K562 (cell line): ENCODE measurements around the gene SLC9B2. TPM values are rescaled to one million over a fixed set of nuclear protein-coding genes. Genes with fewer than 3 reads are reported as not detected.
A peak's percentile ranks its signal among the peaks of the same experiment; 100 is the strongest.

Source experiments
- ELF1 ChIP-seq: fragments of 200-800 bp; sonication (Bioruptor generic); IDR thresholded peaks from 2 replicates; pipeline ENCODE4 v1.6.1; 2016; ENCODE audit warnings: missing genetic modification characterization, missing compliant biosample characterization
- ETS2 ChIP-seq: IDR thresholded peaks from 2 replicates; pipeline ENCODE4 v1.6.1; 2016; ENCODE audit warnings: borderline replicate concordance, missing genetic modification characterization, mild to moderate bottlenecking, moderate library complexity, missing compliant biosample characterization; ENCODE audit not compliant: poor library complexity, severe bottlenecking
- FOXA3 ChIP-seq, 2 experiments: fragments of 450-650 bp in 1 of 2; sonication (generic) in 1 of 2; formaldehyde crosslinking; IDR thresholded peaks in 1 of 2; conservative IDR thresholded peaks in 1 of 2; 2 replicates each; pipeline versions ENCODE4 v1.4.0 to v1.8.0; 2020 to 2022; ENCODE audit warnings: mild to moderate bottlenecking in 2 of 2, missing genetic modification reagents in 1 of 2
- FUS ChIP-seq: fragments of 200-400 bp; formaldehyde crosslinking; optimal IDR thresholded peaks from 2 replicates; pipeline ENCODE3; 2017; ENCODE audit warnings: low read depth, low read length
- KAT7 ChIP-seq: sonication (generic); formaldehyde crosslinking; IDR thresholded peaks from 2 replicates; pipeline ENCODE4 v1.8.0; 2022; ENCODE audit warnings: missing genetic modification reagents, mild to moderate bottlenecking, borderline replicate concordance
- MXI1 ChIP-seq: IDR thresholded peaks from 2 replicates; pipeline ENCODE4 v1.6.1; 2011; ENCODE audit warnings: low read depth, mild to moderate bottlenecking, improper control_type of control experiment, low read length
- NCOR1 ChIP-seq: fragments of 450-650 bp; IDR thresholded peaks from 2 replicates; pipeline ENCODE4 v1.6.1; 2016; ENCODE audit warnings: mild to moderate bottlenecking, moderate library complexity
- NR4A1 ChIP-seq, 2 experiments: fragments of 250-450 bp in 1 of 2; fragments of 450-650 bp in 1 of 2; sonication (Bioruptor Pico) in 1 of 2; IDR thresholded peaks; 2 replicates each; pipeline versions ENCODE4 v1.4.0 to v1.6.1; 2016 to 2020; ENCODE audit warnings: mild to moderate bottlenecking in 2 of 2, missing compliant biosample characterization in 1 of 2, missing genetic modification characterization in 1 of 2, moderate library complexity in 1 of 2
- RAD21 ChIP-seq, 2 experiments: fragments of 250-450 bp in 1 of 2; fragments of 450-650 bp in 1 of 2; sonication (Bioruptor Pico) in 1 of 2; formaldehyde crosslinking in 1 of 2; IDR thresholded peaks in 1 of 2; conservative IDR thresholded peaks in 1 of 2; 2 replicates each; pipeline versions ENCODE4 v1.4.0 to v1.8.0; 2020 to 2022; ENCODE audit warnings: mild to moderate bottlenecking in 2 of 2, moderate library complexity in 1 of 2
- RFX7 ChIP-seq: fragments of 250-450 bp; sonication (Bioruptor Pico); IDR thresholded peaks from 2 replicates; pipeline ENCODE4 v1.5.1; 2021; ENCODE audit warnings: mild to moderate bottlenecking
- SMAD4 ChIP-seq: fragments of 250-450 bp; sonication (Bioruptor Pico); conservative IDR thresholded peaks from 2 replicates; pipeline ENCODE4 v1.8.0; 2021; ENCODE audit warnings: inconsistent platforms, mild to moderate bottlenecking, moderate library complexity
- TEAD2 ChIP-seq: fragments of 450-650 bp; IDR thresholded peaks from 2 replicates; pipeline ENCODE4 v1.6.1; 2016; ENCODE audit warnings: missing genetic modification characterization, control low read depth, missing compliant biosample characterization
- THRAP3 ChIP-seq: fragments of 450-650 bp; IDR thresholded peaks from 2 replicates; pipeline ENCODE4 v1.6.1; 2016; ENCODE audit warnings: mild to moderate bottlenecking, inconsistent platforms, borderline replicate concordance
- TSC22D4 ChIP-seq: fragments of 450-650 bp; IDR thresholded peaks from 2 replicates; pipeline ENCODE4 v1.6.1; 2016; ENCODE audit warnings: missing genetic modification characterization, missing biosample characterization, control low read depth
- USF1 ChIP-seq: sonication (generic); formaldehyde crosslinking; IDR thresholded peaks from 2 replicates; pipeline ENCODE4 v1.9.0; 2022; ENCODE audit warnings: mild to moderate bottlenecking, missing genetic modification reagents
- ZBTB49 ChIP-seq: sonication (generic); formaldehyde crosslinking; IDR thresholded peaks from 2 replicates; pipeline ENCODE4 v1.8.0; 2022; ENCODE audit warnings: missing genetic modification reagents, mild to moderate bottlenecking, borderline replicate concordance
- ZNF3 ChIP-seq: fragments of 250-450 bp; sonication (Bioruptor Pico); IDR thresholded peaks from 2 replicates; pipeline ENCODE4 v1.5.0; 2021; ENCODE audit warnings: mild to moderate bottlenecking, moderate library complexity
- ZNF586 ChIP-seq: fragments of 450-650 bp; formaldehyde crosslinking; conservative IDR thresholded peaks from 2 replicates; pipeline ENCODE4 v1.4.0; 2020; ENCODE audit warnings: mild to moderate bottlenecking, moderate library complexity
- polyA plus RNA-seq, 8 experiments: library from polyadenylated mRNA; depleted of rRNA in 4 of 8; stranded (reverse) in 5 of 8; unstranded in 3 of 8; fragments of >200 nt; fragmentation: Nextera tagmentation in 2 of 8; fragmentation: Illumina TruSeq in 1 of 8; extraction: Ambion mirVana in 2 of 8; extraction: Trizol in 1 of 8; gene quantifications; 2 replicates each; pipeline versions ENCODE4 v1.2.1 to v1.2.3, GENCODE V29; 2011 to 2014; ENCODE audit warnings: inconsistent platforms in 1 of 8, missing spikeins in 1 of 8
- total RNA-seq, 7 experiments: library from RNA; depleted of rRNA in 6 of 7; stranded (reverse); fragments of >200 nt in 6 of 7; fragmentation: Illumina TruSeq in 2 of 7; extraction: Trizol in 2 of 7; gene quantifications; 2 replicates each; pipeline versions ENCODE4 v1.2.1 to v1.2.3, GENCODE V29; 2011 to 2021; ENCODE audit warnings: low replicate concordance in 1 of 7
- TF ChIP-seq, protein P1 (sequence below): fragments of 250-450 bp; sonication (Bioruptor Pico); IDR thresholded peaks from 2 replicates; pipeline ENCODE4 v1.8.0; 2022; ENCODE audit warnings: moderate library complexity, mild to moderate bottlenecking, inconsistent platforms
- TF ChIP-seq, protein P2 (sequence below): fragments of 450-650 bp; IDR thresholded peaks from one replicate; pipeline ENCODE4 v1.6.1; 2018; ENCODE audit warnings: mild to moderate bottlenecking, moderate library complexity; ENCODE audit not compliant: partially characterized antibody

SLC9B2 gene
- total and polyA plus RNA-seq, 9 of the 15 experiments (the other 6 are each of a cell fraction or from before 2014, with no cell fraction given), result 6.6 to 14.6 (median 11.4) TPM

DNA sequence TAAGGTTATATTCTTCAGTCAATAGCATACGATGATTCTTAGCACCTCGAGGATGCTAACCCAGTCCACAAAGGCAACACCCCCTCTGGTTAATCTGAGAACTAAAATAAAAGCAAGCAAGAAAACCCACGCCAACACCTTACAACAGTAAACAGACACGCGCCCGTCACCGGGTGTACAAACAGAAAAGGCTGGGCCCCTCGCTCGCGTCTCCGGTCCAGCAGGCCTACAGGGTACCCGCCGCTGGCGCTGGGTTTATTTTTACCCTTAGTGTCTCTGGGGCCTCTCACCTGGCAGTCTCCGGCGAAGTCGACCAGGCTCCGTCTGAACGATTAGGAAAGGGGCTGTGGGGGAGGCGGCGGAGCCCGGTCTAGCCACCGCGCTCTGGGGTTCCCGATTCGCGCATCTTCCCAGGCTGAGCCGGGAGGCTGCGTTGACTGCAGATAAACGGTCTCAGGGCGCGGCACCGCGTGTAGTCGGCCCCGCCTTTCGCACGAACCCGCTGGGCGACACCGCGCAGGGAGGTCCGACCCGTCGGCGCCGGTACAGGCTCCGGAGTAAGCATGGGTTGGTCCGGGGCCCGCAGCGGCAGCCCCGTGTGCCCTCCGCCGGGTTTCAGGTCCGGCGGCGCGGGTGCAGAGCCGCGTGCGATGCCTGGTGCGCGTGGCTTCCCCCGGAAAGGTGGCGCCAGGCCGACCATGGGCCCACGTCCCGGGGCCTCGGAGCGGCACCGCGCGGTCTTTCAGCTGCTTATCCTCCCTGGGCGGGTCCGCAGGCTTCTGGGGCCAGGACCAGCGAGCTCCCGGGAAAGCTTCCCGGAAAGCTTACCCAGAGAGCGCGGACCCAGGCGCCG, 441 bp downstream of the SLC9B2 start (continued):
- TF ChIP-seq ZBTB49 (CRISPR knock-in tag) (no peak), FUS (peak; percentile 80), ELF1 (tag) (no peak), SMAD4 (CRISPR knock-in tag) (peak; percentile 73), ZNF3 (no peak), ZNF586 (CRISPR knock-in tag) (no peak), USF1 (0 out of 2 replicates have a peak, but pooled peaks have one; percentile 35), KAT7 (CRISPR knock-in tag) (peak; percentile 80; the same call in 1 of the 2 replicates), NR4A1 (CRISPR knock-in tag; IDR thresholded peaks at IDR 0.05) (no peak), NR4A1 (tag; IDR thresholded peaks at IDR 0.05) (no peak), NCOR1 (0 out of 2 replicates have a peak, but pooled peaks have one; percentile 8), RAD21 (CRISPR knock-in tag; conservative IDR thresholded peaks at IDR 0.05 in 1 of 2, IDR thresholded peaks at IDR 0.05 in 1 of 2) (no peak), TSC22D4 (no peak), RFX7 (no peak), MXI1 (no peak; the same call in 1 of the 2 replicates), FOXA3 (CRISPR knock-in tag; conservative IDR thresholded peaks at IDR 0.05 in 1 of 2, IDR thresholded peaks at IDR 0.05 in 1 of 2) (peak in 1 of 2 experiments; percentile 80; a peak in 2 of 4 replicates), ETS2 (no peak), THRAP3 (no peak), TEAD2 (tag) (no peak)
- TF ChIP-seq, protein P1, sequence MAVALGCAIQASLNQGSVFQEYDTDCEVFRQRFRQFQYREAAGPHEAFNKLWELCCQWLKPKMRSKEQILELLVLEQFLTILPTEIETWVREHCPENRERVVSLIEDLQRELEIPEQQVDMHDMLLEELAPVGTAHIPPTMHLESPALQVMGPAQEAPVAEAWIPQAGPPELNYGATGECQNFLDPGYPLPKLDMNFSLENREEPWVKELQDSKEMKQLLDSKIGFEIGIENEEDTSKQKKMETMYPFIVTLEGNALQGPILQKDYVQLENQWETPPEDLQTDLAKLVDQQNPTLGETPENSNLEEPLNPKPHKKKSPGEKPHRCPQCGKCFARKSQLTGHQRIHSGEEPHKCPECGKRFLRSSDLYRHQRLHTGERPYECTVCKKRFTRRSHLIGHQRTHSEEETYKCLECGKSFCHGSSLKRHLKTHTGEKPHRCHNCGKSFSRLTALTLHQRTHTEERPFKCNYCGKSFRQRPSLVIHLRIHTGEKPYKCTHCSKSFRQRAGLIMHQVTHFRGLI (CRISPR knock-in tag), result no peak
- TF ChIP-seq, protein P2, sequence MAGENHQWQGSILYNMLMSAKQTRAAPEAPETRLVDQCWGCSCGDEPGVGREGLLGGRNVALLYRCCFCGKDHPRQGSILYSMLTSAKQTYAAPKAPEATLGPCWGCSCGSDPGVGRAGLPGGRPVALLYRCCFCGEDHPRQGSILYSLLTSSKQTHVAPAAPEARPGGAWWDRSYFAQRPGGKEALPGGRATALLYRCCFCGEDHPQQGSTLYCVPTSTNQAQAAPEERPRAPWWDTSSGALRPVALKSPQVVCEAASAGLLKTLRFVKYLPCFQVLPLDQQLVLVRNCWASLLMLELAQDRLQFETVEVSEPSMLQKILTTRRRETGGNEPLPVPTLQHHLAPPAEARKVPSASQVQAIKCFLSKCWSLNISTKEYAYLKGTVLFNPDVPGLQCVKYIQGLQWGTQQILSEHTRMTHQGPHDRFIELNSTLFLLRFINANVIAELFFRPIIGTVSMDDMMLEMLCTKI, result no peak
